Endothelial cell of umbilical vein (primary cell): ENCODE data around the gene CCDC74B. TPM values are rescaled to one million over a fixed set of nuclear protein-coding genes. Genes with fewer than 3 reads are reported as not detected.
"Not testable (repeated sequence)": the region's sequence is repeated elsewhere in the genome, so short reads cannot be mapped to it uniquely, and the experiment has no call there.

Experiments used
- BruUV-seq: library from RNA; stranded (reverse); fragments of 400-500 nt; replicated peaks from 2 replicates; lab custom pipeline; 2021; lab: Mats Ljungman, UMichigan
- CTCF ChIA-PET: fragments of 300-600, 350-600 bp; sonication (Branson Sonifier 250); formaldehyde crosslinking; loops from one replicate; lab custom pipeline; 2021; ENCODE audit warnings: antibody characterized with exemption, inconsistent platforms; lab: Charles Lee
- POLR2A ChIA-PET: fragments of 300-600, 350-600 bp; sonication (Branson Sonifier 250); formaldehyde crosslinking; loops from one replicate; lab custom pipeline; 2021; ENCODE audit warnings: antibody characterized with exemption, inconsistent platforms; lab: Charles Lee
- DNase-seq: peaks from one replicate; pipeline ENCODE4 v3.0.0-alpha.2; 2011; ENCODE audit warnings: low read depth, low spot score
- FAIRE-seq: peaks from 2 replicates; lab custom pipeline; 2011; peaks lifted over from hg19 to GRCh38; lab: Jason Lieb, UNC
- H2AFZ ChIP-seq: 2 replicates; pipeline ENCODE4 v1.6.0; 2012; ENCODE audit warnings: low read depth, low read length, control low read depth, inconsistent platforms
- H3K27ac ChIP-seq: 2 replicates; pipeline ENCODE4 v1.5.1; 2011; ENCODE audit warnings: low read depth, mild to moderate bottlenecking, control low read depth, low read length, moderate library complexity; ENCODE audit not compliant: insufficient read depth
- H3K27me3 ChIP-seq, 2 experiments: 2 replicates each; pipeline versions ENCODE4 v1.6.0 to v1.6.1; 2011; ENCODE audit warnings: low read length in 2 of 2, mixed read lengths in 1 of 2; ENCODE audit not compliant: control insufficient read depth in 2 of 2, insufficient read depth in 2 of 2
- H3K36me3 ChIP-seq, 2 experiments: 2 replicates in 1 of 2; 3 replicates in 1 of 2; pipeline ENCODE4 v1.5.1; 2011; ENCODE audit warnings: low read length in 2 of 2, mild to moderate bottlenecking in 1 of 2, moderate library complexity in 1 of 2; ENCODE audit not compliant: control insufficient read depth in 2 of 2, insufficient read depth in 2 of 2; ENCODE audit errors: extremely low read depth in 1 of 2
- H3K4me1 ChIP-seq: 3 replicates; pipeline ENCODE4 v1.5.1; 2011; ENCODE audit warnings: mild to moderate bottlenecking, low read length; ENCODE audit not compliant: control insufficient read depth, insufficient read depth; ENCODE audit errors: extremely low read depth
- H3K4me2 ChIP-seq: 2 replicates; pipeline ENCODE4 v1.6.1; 2011; ENCODE audit warnings: low read length, control low read depth, mixed read lengths; ENCODE audit not compliant: insufficient read depth
- H3K4me3 ChIP-seq, 3 experiments: fragments of 200-600 bp in 1 of 3; sonication (generic), shearing (Covaris generic) in 1 of 3; replicated peaks in 1 of 3; 2 replicates each; pipeline ENCODE4 v1.5.1; 2011 to 2016; ENCODE audit warnings: control low read depth in 3 of 3, low read length in 3 of 3, mild to moderate bottlenecking in 2 of 3, inconsistent platforms in 1 of 3, low read depth in 1 of 3, moderate library complexity in 1 of 3; ENCODE audit not compliant: insufficient read depth in 1 of 3
- H3K79me2 ChIP-seq: 2 replicates; pipeline ENCODE4 v1.6.0; 2012; ENCODE audit warnings: low read length, inconsistent platforms; ENCODE audit not compliant: control insufficient read depth, insufficient read depth
- H3K9ac ChIP-seq: replicated peaks from 2 replicates; pipeline ENCODE3; 2011; ENCODE audit warnings: low read length, control low read depth; ENCODE audit not compliant: insufficient read depth; ENCODE audit errors: extremely low read depth
- H3K9me1 ChIP-seq: replicated peaks from 3 replicates; pipeline ENCODE4 v1.6.0; 2011; ENCODE audit warnings: mild to moderate bottlenecking, low read length; ENCODE audit not compliant: control insufficient read depth, insufficient read depth; ENCODE audit errors: extremely low read depth
- H3K9me3 ChIP-seq: replicated peaks from 2 replicates; pipeline ENCODE4 v1.5.1; 2012; ENCODE audit warnings: low read length, inconsistent platforms; ENCODE audit not compliant: control insufficient read depth, insufficient read depth
- H4K20me1 ChIP-seq: replicated peaks from 2 replicates; pipeline ENCODE3; 2011; ENCODE audit warnings: mild to moderate bottlenecking, low read length; ENCODE audit not compliant: control insufficient read depth, insufficient read depth; ENCODE audit errors: extremely low read depth
- EZH2 ChIP-seq: IDR thresholded peaks from 2 replicates; pipeline ENCODE4 v1.6.1; 2012; ENCODE audit warnings: borderline replicate concordance, low read depth, mild to moderate bottlenecking, moderate library complexity, low read length, inconsistent platforms; ENCODE audit not compliant: severe bottlenecking
- FOS ChIP-seq: IDR thresholded peaks from 2 replicates; pipeline ENCODE4 v1.6.1; 2011; ENCODE audit warnings: mild to moderate bottlenecking, low read length, moderate library complexity, borderline replicate concordance; ENCODE audit not compliant: insufficient read depth
- GATA2 ChIP-seq: IDR thresholded peaks from 2 replicates; pipeline ENCODE4 v1.7.0; 2011; ENCODE audit warnings: low read depth, mild to moderate bottlenecking, moderate library complexity, mixed read lengths, low read length; ENCODE audit not compliant: insufficient read length, insufficient read depth
- JUN ChIP-seq: IDR thresholded peaks from 2 replicates; pipeline ENCODE4 v1.6.1; 2011; ENCODE audit warnings: borderline replicate concordance, low read depth; ENCODE audit not compliant: insufficient read length, insufficient read depth
- MYC ChIP-seq: IDR thresholded peaks from one replicate; pipeline ENCODE4 v1.6.1; 2011; ENCODE audit warnings: mild to moderate bottlenecking, low read depth, low read length
- POLR2A ChIP-seq: IDR thresholded peaks from 2 replicates; pipeline ENCODE4 v1.6.1; 2012; ENCODE audit warnings: low read depth, mild to moderate bottlenecking, control low read depth, low read length
- POLR2AphosphoS5 ChIP-seq: IDR thresholded peaks from 2 replicates; pipeline ENCODE4 v1.6.1; 2012; ENCODE audit warnings: low read depth, mild to moderate bottlenecking, control low read depth, low read length, moderate library complexity; ENCODE audit not compliant: insufficient read depth
- dilution Hi-C: fragments of 300-500 bp; cut with MboI; formaldehyde crosslinking; loops from one replicate; pipeline ENCODE4 v1.15.0; 2019; ENCODE audit warnings: low sequenced_read_pairs; ENCODE audit not compliant: extremely low pct_ligation_motif_present
- intact Hi-C: fragments of 100-400 bp; cut with micrococcal nuclease; formaldehyde crosslinking; loops from one replicate; pipeline ENCODE4 v1.10.0; 2022
- polyA plus RNA-seq, 4 experiments: library from polyadenylated mRNA; depleted of rRNA in 3 of 4; stranded (reverse) in 3 of 4; unstranded in 1 of 4; fragments of >200 nt; gene quantifications; 2 replicates each; pipeline versions ENCODE4 v1.2.1 to v1.2.3, GENCODE V29; 2011 to 2012; ENCODE audit warnings: missing spikeins in 1 of 4
- total RNA-seq: library from RNA; stranded (reverse); gene quantifications from 2 replicates; pipeline ENCODE4 v1.2.3, GENCODE V29; 2021
- TF ChIP-seq, protein P1 (sequence below): IDR thresholded peaks from 2 replicates; pipeline ENCODE4 v1.6.1; 2011; ENCODE audit not compliant: insufficient read depth, insufficient read length
- TF ChIP-seq, protein P2 (sequence below), 2 donors: IDR thresholded peaks; 1 replicate in 1 of 2; 2 replicates in 1 of 2; pipeline ENCODE4 v1.5.1; 2011; ENCODE audit warnings: low read length in 2 of 2, mild to moderate bottlenecking in 2 of 2, moderate library complexity in 2 of 2, control low read depth in 1 of 2, inconsistent platforms in 1 of 2, low read depth in 1 of 2; ENCODE audit not compliant: insufficient read depth in 1 of 2; ENCODE audit errors: extremely low read depth in 1 of 2

CCDC74B gene
- total and polyA plus RNA-seq, 2 donors (not counting 3 experiments of a cell fraction or from before 2014, with no cell fraction given): 4.6 to 4.8 TPM

DNA sequence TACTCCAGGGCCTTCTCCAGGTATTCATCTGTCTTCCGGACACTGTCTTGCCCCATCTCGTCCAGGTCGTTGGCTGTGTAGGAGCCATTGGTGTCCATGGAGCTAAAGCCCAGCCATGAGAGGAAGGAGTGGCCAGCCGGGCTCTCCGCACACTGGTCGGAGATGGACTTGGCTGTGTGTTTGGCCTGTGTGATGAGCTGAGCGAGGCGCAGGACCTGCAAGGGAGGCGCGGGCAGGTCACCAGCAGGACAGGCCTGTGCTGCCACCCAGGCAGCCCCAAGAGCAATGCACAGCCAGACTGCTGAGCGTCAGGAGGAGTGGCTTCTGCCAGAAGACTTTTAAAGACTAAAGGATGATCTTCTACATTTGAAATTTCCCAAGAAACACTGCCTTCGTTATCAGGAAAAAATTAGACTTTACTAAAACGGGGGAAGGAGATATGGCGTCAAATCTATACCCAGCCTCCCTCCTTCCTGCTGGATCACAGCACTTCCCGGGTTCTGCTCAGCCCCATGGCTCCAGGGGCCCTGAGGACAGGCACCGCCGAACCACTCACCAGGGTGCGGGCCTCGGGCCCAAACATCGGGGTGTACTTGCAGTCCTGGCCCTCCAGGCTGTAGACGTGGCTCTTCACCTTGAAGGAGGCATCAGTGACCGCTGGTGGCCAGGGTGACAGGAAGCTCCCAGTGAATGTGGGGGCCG is 9.0 kb upstream of the CCDC74B start:
- H3K27ac ChIP-seq, FAIRE-seq, H3K4me3 ChIP-seq, CTCF ChIA-PET, H3K9me3 ChIP-seq, POLR2A ChIA-PET, H3K79me2 ChIP-seq, DNase-seq, H3K4me1 ChIP-seq, H3K9ac ChIP-seq, H3K9me1 ChIP-seq, intact Hi-C loops, H3K4me2 ChIP-seq, H3K27me3 ChIP-seq, H4K20me1 ChIP-seq, H2AFZ ChIP-seq, BruUV-seq, dilution Hi-C loops: not testable (repeated sequence)
- H3K36me3 ChIP-seq: peaks cover 0 to 18% of the 10 kb centered on the region in 2 experiments

DNA sequence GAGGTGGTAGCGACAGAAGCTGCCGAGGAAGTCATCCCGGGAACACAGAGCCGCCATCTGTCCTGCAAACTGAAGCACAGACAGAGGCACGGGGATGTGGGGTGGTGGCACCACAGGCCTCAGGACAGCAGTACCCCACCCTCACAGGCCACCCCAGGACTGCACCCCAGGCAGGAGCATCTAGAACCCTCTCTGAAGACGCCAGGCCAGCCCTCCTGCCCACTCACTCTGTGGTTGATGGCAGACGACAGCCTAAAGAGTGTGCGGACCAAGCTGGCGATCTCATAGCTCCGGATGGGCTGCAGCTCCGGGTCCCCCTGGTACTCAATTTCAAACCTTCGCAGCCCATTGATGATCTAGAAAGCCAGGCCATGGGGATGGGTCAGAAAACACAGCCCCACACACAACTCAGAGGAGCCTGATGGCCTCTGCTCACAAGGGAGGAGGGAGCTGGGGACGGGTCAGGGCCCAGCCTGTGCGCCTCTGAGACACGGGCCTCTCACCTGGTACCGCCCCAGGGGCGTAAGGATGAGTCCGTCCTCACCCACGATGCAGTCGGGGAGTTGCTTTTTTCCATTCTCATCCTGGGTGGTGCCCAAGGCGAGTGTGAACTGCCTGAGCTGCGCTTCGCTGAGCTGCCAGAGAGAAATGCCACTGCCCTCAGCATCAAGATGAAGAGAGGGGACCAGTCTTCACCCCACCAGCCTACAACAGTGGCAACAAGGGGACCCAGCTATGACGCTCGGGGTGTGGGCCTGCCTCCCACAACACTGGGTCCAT is 8.1 kb upstream of the CCDC74B start:
- Histone ChIP-seq H3K9me3 (no peaks in the 10 kb centered on the region), H3K36me3 (peaks cover 0 to 18% of the 10 kb centered on the region in 2 experiments), H4K20me1 (no peaks in the 10 kb centered on the region), H3K4me1 (no peaks in the 10 kb centered on the region), H3K27ac (no peak overlapping the region), H3K9me1 (no peaks in the 10 kb centered on the region), H3K9ac (no peak overlapping the region), H3K4me2 (no peak overlapping the region), H3K79me2 (no peaks in the 10 kb centered on the region), H3K27me3 (no peaks in the 10 kb centered on the region), H3K4me3 (no peak overlapping the region), H2AFZ (no peak overlapping the region)
- CTCF ChIA-PET: no interaction called here
- TF ChIP-seq, protein P1, sequence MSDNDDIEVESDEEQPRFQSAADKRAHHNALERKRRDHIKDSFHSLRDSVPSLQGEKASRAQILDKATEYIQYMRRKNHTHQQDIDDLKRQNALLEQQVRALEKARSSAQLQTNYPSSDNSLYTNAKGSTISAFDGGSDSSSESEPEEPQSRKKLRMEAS: no peak
- TF ChIP-seq FOS (no peak), JUN (no peak), EZH2 (no peak), POLR2AphosphoS5 (no peak), GATA2 (no peak), MYC (no peak), POLR2A (no peak)
- TF ChIP-seq, protein P2, sequence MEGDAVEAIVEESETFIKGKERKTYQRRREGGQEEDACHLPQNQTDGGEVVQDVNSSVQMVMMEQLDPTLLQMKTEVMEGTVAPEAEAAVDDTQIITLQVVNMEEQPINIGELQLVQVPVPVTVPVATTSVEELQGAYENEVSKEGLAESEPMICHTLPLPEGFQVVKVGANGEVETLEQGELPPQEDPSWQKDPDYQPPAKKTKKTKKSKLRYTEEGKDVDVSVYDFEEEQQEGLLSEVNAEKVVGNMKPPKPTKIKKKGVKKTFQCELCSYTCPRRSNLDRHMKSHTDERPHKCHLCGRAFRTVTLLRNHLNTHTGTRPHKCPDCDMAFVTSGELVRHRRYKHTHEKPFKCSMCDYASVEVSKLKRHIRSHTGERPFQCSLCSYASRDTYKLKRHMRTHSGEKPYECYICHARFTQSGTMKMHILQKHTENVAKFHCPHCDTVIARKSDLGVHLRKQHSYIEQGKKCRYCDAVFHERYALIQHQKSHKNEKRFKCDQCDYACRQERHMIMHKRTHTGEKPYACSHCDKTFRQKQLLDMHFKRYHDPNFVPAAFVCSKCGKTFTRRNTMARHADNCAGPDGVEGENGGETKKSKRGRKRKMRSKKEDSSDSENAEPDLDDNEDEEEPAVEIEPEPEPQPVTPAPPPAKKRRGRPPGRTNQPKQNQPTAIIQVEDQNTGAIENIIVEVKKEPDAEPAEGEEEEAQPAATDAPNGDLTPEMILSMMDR (IDR thresholded peaks at IDR 0.05; ENCODE audit: extremely low read depth in 1 of 2, insufficient read depth in 1 of 2, low read depth in 1 of 2, low read length in 2 of 2): no peak
- no TSS peak for BruUV-seq
- dilution Hi-C loops (no loop called here), intact Hi-C loops (no loop called here)
- no peak for DNase-seq
- FAIRE-seq: no peak
- POLR2A ChIA-PET: no interaction called here
